Measurements from ENCODE around the gene FAM168B.

FAM168B gene

DNA sequence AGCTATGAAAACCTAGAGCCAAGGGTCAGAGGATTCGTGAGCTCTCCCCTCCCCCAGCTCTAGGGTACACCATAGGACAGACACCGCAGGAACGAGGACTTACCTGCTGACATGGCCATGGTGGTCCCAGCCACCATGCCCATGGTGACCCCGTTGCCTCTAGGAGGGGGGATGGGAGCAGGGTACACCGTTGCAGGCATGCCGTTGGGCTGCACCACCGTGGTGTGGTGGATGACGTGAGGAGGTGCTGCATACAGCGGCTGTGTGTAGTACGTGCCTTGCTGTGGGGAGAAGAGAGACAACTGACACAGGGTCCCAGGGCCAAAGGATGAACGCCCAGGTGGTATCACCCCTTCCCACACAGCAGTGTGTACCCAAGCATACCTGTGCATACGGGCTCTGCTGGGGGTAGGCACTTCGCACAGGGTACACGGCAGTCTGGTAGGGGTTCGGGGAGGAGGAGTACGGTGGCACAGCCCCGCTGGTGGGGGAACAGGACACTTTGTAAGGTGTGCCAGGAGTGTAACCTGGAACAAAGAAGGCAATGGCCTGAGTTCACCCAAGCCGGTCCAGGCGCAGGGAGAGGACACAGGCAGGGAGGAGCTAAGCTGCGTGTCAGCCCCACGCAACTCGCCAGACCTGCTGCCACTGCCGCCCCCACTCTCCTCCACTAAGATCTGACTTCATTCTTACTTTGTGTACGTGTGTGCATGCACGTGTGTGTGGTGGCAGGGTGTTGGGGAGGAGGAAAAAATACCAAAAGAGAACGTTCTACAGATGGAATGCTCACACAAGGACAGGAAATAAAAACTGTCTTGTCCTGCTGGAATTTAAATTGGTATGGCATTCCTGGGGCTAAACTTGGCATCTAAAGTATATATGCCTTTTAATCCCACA, 37.8 kb downstream of the FAM168B start:
- DNase-seq (ENCODE audit: low spot score): peak; percentile 28

DNA sequence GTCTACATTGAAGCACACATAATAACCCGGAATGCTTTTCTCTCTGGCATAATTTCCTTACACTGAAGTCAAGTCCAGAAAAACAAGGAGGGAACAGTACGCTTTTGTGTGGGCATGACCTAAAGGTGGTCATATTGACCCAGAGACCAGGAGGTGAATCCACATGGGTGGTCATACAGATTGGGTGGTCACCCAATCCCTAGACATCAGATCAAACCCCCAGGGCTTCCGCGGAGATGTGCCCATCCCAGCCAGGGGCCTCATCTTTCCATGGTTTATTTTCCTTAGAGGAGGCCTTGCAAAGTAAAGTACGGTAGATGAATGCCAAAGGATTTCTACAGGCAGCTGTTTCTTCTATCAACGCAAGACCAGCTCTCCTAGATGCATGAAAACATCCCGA, 38.8 kb downstream of the FAM168B start:
- DNase-seq (ENCODE audit: low spot score): no peak

DNA sequence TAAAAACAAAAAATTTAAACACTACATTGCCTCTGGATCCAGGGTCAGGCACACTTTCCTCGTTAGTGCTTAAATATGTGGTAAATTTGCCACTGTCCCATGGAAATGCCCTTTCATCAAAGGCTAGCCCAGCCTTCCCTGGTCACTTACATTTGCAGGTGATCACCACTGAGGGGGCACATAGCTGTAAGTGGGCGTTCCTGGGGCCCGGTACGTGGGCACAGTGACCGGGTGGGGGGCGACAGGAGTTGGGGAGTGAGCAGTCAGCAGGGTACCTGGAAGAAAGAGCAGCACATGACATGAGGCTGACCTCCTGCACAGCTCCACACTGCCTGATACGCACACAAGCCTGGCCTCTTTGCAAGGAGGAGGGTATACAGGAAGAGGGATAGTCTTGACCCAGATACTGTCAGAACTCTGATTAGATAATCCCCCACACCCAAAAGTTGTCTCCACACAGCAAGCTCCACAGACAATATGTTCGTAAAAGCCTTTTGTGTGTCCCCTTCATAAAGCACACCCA, 40.5 kb downstream of the FAM168B start:
- DNase-seq (ENCODE audit: low spot score): no peak

DNA sequence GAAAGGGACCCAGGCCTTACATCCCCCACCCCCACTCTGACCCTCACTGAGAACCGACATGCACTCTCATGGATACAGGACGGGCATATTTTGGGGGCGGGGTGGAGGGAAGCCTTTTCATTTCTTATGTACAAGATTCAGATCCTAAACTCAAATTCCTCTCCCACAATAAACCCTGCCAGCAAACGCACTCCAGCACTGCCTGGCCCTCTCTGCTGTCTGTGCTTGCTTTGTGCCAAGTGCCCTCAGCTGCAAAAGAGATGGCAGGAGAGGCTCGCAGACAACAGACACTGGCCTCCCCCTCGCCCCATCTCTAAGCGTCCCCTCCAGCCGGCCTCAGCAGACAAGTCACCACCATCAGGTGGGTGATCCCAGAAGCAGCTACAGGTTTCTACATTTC, 42.4 kb downstream of the FAM168B start:
- no peak for DNase-seq (ENCODE audit: low spot score)

DNA sequence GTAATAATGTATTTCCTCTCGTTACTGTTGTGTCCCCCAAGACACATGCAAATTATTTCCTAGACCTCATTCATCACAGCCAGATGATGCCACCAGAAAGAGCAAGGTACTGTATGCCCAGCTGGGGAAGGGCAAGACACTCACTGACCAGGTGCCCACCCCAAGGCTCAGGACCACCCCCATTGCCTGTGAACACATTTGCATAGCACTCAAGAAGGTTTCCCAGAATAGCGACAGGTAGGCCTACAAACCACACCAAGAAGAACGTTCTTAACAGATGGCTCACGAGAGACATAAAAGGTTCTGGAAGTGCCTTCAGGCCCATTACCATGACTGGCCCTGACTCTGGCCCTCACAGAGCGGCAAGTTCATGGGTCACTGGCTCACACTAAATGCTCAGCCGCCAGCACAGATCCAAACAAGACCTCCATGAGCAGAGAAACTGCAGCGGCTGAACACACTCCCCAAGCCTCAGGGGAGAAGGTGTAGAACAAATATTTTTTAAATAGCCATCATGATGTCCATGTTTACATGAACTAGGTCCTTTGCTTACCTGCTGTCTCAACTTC, 44.0 kb downstream of the FAM168B start:
- no peak for DNase-seq (ENCODE audit: low spot score)

DNA sequence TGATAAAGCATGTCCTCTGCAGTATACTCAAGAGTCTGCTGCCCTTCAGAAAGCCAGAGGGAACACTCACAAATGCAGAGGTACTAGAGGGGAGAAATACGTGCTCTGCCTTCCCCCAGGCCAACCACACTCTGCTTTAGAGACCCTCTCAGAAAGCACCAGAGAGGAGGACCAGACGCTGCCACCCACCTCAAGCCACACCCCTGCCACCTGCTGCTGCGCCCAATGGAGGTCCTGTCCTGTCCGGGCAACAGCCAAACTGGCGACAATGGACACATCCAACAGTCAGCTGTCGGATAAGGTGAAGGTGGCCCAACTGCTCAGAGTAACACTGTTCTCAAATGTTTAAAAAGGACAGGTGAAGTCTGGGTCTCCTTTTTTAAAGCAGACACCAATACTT, 44.6 kb downstream of the FAM168B start:
- DNase-seq (ENCODE audit: low spot score): no peak

DNA sequence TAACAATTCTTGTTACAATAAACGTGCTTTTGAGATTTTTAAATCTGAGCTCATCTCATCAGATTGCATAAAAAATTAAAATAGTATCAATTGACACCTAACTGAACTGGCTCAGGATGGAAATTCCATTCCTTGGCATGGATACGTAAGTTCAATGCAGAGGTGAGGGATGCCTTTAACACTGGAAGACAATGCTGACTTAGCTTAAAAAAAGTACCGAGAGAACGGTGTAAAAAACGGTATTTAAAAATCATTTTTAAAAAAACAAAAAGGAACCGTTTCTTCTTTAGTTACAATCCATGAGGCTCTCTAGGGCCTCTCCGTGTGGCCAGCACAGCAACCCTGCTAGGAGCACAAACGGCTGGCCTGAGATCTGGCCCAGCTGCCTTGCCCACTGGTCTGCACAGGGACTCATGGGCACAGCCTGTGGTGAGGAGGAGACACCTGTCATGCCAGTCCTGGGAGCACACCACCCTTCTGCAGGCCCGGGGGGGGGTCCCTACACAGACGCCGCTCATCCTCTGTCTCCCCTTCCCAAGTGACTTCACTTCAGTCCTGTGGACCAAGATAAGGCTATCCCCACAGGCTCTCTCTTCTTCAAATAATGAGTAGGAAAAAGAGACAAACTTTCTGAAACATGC, 45.2 kb downstream of the FAM168B start:
- no peak for DNase-seq (ENCODE audit: low spot score)

DNA sequence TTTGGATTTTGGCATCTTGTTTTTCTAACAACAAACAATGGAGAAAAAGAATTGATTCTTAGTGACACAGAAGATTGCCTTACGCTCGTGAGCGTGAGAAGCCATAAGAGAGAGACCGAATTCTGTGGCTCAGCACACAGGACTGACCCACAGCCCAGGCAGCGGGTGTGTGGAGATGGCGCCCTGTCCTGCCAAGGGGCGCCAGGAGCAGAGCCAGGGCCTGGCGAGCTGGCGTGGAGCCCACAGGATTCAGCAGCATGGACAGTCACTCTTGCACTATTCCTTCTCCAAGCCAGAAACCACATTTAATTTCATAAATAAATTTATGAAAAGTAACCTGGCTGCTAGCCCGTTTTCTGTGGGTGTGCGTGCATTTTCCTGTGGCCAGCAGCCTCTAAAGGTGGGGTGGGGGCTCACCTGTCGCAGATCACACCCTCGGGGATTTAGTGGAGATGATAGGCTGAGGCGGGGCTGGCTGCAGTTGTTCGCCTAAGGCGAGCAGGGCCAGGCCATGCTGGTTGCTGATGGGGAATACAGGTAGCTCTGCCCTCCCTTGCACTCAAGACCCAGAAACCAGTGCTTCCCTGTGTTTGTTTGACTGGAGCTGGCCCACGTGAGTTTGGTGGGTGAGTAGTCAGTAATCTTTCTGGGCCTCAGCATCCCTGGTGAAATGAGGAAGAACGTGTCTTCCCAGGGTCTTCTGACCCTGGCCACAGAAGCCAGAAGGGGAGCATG, 46.2 kb downstream of the FAM168B start:
- no peak for DNase-seq (ENCODE audit: low spot score)

DNA sequence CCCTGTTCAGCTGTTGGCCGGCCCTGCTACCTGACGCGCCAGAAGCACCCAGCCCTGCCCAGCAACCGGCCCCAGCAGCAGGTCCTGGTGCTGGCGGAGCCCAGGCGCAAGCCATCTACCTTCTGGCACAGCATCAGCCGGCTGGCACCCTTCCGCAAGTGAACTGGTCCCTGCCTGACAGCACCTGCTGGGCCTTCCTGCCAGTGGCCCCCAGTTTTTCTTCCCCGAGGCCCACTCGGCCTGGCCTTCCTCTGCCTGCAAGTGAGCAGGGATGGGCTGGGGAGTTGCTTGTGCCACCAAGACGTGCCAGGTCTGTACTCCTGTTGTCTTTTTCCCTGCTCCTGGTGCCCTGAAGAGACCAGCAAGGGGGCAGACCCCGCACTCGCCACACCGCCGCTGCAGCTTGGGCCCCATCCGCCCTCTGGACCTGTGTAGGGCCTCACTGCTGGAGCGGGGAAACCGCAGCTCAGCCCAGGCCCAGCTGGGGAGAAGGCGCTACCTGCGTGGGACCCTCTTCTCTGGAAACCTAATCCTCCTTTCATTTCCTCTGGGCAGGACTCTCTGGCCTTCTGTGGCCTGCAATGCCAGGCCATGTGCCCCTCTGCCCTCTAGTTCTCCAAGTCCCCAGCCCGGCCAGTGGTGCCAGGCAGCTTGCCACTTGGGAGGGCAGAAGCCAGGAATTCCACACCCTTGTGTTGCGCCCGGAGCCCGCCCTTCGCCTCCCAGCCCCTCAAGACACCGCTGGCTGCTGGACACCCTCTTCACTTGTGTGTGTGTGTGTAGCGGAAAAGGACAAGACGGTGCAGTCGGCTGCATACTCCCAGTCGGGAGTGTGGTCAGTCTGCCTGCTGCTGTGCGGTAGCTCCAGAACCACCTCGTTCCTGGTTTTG, 47.0 kb downstream of the FAM168B start:
- DNase-seq (ENCODE audit: low spot score): no peak

DNA sequence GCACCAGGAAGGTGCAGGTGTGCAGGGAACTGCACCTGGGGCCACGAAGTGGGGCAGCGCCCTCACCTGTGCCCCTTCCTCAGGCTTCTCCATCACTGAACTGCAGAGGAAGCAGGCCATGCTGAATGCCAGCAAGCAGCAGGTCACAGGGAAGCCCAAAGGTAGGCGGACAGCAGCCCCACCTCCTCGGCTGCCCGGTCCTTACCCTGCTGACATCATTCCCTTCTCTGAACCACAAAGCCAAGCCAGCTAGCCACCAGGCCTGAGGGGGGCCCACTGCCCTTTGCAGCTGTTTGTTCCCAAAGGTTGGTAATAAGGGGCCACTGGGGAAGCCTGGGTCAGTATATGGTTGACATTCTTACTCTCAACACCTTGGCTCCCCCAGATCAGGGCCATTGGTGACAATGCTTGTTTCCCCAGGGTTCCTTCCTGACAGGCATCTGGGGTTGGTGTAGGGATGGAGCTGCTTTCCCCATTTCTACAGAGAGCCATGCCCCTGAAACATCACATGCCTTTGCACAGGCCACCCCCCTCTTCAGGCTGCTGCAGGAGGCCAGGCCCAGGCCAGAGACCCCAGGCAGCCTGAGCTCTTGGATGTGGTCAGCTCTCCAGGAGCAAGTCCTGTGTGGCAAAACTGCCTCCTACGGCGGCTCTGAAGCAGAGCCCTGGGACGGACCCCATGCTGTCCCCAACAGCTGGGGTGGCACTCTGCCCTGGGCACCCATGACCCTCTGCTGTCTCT, 47.8 kb downstream of the FAM168B start:
- no peak for DNase-seq (ENCODE audit: low spot score)

DNA sequence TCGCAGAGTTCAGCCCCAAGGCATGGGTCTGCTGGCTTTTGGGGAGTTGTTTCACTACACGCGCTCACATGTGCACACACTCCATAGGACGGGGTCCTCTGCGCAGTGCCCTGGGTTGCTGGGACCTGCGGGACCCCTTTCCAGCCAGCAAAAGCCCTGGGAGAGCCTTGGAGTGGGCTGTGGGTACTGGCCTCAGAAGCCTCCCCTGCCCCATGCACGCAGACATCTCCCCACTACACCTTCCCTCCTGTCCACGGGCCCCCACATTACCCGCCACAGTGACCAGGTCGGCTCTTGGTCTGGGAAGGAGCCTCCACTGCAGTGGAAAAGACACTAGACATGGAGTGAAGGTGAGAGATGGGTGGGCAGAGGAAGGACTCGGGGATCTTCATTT, 48.5 kb downstream of the FAM168B start:
- no peak for DNase-seq (ENCODE audit: low spot score)

DNA sequence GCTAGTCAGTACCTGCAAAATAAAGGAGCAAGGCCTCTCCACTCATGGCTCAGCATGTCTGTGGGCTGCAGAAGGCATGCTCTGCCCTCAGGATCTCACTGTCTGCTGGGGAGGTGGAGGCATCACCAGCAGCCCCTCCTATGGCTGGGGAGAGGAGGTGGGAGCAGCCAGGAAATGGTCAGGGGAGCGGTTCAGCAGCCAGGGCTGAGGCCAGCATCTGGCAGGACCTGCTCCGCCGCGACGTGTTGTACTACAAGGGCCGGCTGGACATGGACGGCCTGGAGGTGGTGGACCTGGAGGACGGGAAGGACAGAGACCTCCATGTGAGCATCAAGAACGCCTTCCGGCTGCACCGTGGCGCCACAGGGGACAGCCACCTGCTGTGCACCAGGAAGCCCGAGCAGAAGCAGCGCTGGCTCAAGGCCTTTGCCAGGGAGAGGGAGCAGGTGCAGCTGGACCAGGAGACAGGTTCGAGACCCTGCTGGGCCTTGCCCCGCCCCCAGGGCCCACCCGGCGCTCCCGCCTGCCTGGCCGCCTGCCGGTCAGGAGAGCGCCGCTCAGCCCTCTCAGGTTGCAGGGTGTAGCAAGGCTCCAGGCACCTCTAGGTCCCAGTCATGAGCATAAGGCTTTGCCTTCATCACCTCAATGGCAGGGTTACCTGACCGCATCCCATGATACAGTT, 49.0 kb downstream of the FAM168B start:
- DNase-seq (ENCODE audit: low spot score): no peak

DNA sequence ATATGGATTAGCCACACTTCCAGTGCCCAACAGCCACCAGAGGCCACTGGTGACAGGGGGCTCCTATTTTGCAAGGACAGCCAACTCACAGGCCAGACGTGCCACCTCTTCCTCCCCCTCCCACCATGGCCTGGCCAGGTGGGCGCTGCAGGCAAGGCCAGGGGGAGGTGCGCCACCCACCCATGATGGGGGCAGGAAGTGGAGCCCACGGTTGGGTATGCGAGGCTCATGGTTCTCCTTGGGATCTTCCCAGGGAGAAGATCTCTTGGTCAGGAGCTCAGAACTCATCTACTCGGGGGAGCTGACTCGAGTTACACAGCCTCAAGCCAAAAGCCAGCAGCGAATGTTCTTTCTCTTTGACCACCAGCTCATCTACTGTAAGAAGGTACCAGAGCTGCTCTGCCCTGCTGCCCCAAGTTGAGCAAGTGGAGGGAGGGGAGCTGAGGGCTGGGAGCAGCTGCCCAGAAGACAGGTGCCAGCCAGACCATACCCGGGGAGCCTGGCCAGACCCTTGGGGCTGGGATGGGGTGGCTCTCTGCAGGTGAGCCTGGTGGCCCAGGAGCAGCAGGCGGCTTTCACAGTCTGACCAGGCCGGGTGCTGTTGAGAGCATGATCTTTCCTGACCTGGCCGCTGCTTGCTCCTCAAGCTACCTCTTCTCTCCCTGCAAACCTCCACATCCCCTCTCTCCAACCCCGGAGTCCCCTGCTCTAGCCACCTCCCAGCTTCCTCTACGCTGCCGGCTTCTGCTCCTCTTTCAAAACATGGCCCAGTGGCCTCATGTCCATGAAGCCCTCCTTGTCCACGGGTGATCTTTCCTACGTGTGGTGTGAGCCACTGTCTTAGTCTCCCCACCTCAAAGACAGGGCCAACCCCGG, 49.8 kb downstream of the FAM168B start:
- DNase-seq (ENCODE audit: low spot score): no peak

DNA sequence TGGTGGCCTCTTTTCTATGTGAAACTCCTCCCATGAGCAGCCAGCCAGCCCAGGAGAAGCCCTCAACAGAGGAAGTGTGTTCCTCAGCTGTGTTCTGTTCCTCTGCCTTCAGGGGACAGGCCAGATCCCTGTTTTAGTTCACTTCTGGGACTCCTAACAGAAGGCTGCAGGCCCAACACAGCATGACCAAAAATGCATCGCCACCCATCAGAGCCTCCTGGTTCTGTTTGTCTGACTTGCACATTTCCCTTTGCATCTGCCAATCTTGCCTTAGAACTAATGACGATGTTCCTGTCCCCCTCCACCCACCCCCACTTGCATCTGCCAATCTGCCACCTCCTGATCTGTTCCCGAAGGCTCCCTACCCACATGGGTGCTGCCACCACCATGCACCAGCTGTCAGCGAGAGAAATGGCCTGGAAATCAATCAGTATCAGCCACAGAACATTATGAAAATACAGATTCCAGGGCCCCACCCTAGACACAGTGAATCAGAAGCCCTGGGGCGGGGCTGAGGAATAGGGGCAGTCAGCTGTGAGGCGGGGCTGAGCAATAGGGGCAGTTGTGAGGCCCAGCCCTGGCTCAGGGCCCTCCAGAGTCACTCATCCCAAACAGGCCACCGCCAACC, 51.0 kb downstream of the FAM168B start:
- peak; percentile 35 for DNase-seq (ENCODE audit: low spot score)

DNA sequence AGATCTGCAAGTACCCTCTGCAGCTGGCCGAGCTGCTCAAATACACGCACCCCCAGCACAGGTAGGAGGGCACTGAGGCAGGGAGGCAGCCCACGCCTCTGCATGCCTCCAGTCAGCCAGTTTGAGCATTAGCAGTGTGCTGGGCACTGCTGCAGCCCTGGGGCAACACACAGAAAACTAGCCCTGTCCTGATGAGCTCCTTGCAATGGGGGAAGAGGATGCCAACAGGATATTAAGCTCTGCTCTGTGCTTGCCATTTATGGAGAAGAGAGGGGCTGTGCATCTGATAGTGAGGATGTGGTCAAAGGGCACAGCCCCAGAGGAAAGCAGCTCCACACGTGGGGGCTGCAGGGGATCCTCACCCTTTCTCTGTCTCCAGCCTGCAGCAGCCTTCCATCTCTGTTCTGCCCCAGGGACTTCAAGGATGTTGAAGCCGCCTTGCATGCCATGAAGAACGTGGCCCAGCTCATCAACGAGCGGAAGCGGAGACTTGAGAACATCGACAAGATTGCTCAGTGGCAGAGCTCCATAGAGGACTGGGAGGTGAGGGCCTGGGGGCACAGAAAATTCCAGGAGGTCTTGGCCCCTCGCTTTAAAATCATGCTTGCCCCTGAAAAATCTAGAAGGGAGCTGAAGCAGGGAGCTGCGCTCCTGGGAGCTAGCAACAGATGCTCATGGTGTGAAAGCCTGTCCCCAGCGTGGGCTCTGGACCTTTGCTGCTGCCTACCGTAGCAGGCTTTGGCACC, 51.7 kb downstream of the FAM168B start:
- DNase-seq (ENCODE audit: low spot score): no peak

DNA sequence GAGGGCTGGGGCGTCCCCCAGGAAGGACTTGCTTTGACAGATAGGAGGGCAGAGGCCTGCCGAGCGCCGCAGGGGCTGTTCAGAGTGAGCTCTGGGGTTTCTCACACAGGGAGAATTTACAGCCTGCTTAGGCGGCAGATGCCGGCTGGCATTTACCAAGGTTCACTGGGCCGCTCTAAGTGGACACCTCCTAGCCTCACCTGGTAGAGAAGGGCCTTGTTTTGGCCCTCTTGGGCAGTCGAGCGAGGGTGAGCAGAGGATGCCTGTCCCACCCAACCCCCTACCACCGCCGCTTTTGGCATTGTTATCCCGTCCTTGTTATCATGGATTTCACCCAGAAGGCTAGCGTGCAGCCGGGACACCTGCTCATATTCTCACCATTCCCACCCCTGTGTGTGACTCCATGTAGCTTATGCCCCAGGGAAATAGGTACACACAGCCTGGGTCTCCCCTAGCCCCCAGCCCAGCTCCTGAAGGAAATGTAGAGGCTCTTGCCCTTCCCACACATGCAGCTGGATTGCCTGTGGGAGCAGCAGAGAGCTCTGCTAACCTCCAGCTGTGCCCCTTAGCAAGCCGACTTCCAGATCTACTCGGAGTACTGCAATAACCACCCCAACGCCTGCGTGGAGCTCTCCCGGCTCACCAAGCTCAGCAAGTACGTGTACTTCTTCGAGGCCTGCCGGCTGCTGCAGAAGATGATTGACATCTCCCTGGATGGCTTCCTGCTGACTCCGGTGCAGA, 52.4 kb downstream of the FAM168B start:
- DNase-seq (ENCODE audit: low spot score): no peak
